Body of pancreas (tissue), 4 donors: Measurements from ENCODE around the gene ARSB.

Source experiments
- CTCF ChIP-seq, 7 experiments: fragments of 450-650 bp in 4 of 7; fragments of 200-600 bp in 3 of 7; sonication (generic) in 3 of 7; IDR thresholded peaks; one replicate each; pipeline ENCODE4 v1.5.1; 2016 to 2019; ENCODE audit warnings: antibody characterized with exemption in 7 of 7
- POLR2A ChIP-seq, 3 donors: fragments of 450-650 bp; IDR thresholded peaks; one replicate each; pipeline ENCODE4 v1.6.1; 2016; ENCODE audit warnings: antibody characterized with exemption in 3 of 3, mild to moderate bottlenecking in 2 of 3

DNA sequence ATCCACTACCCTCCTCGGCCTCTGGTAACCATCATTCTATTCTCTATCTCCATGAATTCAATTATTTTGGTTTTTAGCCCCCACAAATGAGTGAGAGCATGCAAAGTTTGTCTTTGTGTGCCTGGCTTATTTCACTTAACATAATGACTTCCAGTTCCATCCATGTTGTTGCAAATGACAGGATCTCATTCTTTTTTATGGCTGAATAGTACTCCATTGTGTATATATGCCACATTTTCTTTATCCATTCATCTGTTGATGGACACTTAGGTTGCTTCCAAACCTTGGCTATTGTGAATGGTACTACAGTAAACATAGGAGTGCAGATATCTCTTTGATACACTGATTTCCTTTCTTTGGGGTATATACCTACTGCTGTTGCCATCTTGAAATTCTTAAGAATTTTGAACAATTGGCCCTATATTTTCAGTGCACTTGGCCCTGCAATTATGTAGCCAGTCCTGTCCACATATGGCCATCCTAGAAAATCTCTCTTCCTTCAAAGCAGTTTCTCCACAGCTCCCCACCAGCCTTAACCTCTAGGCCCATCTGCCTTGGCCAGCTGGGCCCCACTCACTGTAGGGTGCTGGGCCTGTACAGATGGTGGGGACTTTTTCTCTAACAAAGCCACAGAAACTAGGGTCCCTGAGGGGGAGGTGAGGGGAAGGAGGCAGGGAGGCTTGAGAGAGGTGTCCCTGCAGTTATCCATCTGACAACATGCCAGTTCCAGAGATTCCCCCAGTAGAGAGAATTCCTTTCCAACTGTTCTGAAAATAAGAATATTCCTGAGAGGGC is 254.6 kb downstream of the ARSB start:
- TF ChIP-seq POLR2A (IDR thresholded peaks at IDR 0.05) (no peak), CTCF (IDR thresholded peaks at IDR 0.05) (no peak)
